Pons (tissue), 1 donor: ENCODE data around the gene LPCAT3.
"Not testable (repeated sequence)": the region's sequence is repeated elsewhere in the genome, so short reads cannot be mapped to it uniquely, and the experiment has no call there.

Source experiments
- DNase-seq: peaks from one replicate; pipeline ENCODE4 v3.0.0-alpha.2; 2016; ENCODE audit warnings: low spot score

Gene LPCAT3, protein sequence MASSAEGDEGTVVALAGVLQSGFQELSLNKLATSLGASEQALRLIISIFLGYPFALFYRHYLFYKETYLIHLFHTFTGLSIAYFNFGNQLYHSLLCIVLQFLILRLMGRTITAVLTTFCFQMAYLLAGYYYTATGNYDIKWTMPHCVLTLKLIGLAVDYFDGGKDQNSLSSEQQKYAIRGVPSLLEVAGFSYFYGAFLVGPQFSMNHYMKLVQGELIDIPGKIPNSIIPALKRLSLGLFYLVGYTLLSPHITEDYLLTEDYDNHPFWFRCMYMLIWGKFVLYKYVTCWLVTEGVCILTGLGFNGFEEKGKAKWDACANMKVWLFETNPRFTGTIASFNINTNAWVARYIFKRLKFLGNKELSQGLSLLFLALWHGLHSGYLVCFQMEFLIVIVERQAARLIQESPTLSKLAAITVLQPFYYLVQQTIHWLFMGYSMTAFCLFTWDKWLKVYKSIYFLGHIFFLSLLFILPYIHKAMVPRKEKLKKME

GRCh38 chr12:7018350-7019042 is at the start of gene LPCAT3:
Gene LPCAT3 (minus strand): TSS chr12:7018476. CDS start chr12:7018424, 52 bp downstream.
- DNase-seq, result peak; percentile 95

- DNase-seq, result no peak
These were observed 48.8 kb upstream of the LPCAT3 start for GRCh38 chr12:7067096-7067495.

DNA sequence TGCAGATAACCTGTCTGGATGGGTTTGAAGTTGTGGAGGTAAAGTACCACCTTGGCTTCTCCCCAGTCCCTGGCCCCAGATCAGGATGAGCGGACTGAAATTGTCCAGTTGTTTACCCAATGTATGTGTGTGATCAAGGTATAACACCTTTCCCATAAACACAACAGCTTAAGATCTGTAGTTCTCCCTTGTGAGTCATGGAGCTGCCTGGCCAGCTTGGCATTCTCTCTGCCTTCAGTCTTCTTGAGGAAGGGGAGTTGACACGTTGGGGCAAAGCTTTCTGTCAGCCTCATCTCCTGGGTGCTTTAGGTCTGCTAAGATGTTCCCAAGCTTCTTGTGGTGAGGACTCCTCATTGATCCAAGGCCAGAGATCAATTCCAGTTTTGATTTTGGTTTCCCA is 48.3 kb upstream of the LPCAT3 start:
- no peak for DNase-seq

GRCh38 chr12:7065073-7065623 is 46.9 kb upstream of the LPCAT3 start:
- no peak for DNase-seq

- no peak for DNase-seq
These were observed 46.2 kb upstream of the LPCAT3 start for GRCh38 chr12:7064516-7064915.

- DNase-seq, result no peak
These were observed 43.3 kb upstream of the LPCAT3 start for GRCh38 chr12:7061596-7061995.

DNA sequence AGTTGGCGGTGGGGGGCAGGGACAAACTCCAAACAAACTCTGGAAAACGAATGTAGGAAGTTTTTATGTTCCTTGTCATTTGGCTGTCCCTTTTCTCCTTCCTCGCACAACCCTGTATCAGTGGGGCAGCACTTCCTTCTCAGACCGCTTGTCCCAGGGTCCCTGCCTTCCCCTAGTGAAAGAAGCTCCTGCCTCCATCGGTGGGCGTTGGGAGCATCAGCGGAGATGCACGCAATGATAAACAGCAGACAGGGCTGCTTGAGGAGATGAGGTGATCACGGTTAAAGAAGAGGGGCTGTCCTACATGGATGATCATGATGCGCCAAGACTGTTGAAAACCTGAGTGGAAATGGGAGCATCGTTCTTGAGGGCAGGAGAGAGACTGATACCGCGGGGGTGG is 42.9 kb upstream of the LPCAT3 start:
- DNase-seq, result no peak

DNA sequence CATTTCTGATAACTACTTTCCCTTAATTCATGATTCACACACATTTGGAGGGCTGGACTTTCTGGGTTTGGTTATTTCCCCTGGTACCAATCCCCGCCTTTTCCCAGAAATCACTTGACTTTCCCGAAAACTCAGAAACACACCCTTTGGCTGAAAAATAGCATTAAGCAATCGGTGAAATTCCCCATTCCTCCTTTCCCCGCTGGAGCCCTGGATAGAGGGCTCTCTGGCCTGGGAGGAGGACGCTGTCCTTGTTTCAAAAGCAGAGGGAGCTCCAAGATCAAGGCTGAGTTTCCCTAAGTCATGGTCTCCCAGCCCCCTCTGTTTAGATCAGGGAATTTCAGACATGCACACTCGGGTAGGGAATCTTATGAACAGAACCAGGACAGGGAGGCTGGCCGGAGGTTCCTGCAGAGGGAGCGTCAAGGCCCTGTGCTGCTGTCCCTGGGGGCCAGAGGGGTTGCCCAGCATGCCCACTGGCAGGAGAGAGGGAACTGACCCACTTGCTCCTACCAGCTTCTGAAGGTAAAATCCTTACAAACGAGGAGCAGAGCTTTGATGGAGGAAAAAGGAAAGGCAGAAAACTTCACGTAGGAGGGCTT is 42.2 kb upstream of the LPCAT3 start, which contains the start of gene C1S:
C1S (plus strand) TSS at position 366 of the 602 bp plus-strand sequence. CDS start 1,195 bp downstream, outside the sequence.
- DNase-seq, result peak; percentile 55

GRCh38 chr12:7059780-7060179 is 41.5 kb upstream of the LPCAT3 start:
- DNase-seq, result no peak

DNA sequence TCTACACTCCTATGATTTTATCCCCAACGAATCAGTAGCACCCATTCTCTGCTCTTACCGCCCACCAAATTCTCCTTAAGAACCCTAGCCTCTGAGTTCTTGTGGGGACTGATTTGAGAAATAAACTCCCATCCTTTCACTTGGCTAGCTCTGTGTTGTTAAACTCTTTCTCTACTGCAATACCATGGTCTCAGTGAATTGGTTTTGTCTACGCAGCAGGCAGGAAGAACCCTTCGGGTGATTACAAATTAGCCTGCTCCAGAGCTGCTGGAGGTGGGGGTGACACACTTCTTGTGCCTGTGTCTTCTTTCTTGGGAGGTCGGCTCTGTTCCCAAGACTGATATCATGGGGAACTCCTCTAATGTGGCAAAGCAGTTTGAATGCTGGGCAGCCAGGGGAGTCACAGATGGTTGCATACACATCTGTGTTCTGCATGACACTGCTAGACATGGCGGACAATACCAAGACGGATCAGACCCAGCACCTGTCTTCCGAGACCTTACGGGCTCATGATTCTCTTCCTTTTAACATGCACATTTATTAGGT is 40.6 kb upstream of the LPCAT3 start:
- DNase-seq, result no peak

DNA sequence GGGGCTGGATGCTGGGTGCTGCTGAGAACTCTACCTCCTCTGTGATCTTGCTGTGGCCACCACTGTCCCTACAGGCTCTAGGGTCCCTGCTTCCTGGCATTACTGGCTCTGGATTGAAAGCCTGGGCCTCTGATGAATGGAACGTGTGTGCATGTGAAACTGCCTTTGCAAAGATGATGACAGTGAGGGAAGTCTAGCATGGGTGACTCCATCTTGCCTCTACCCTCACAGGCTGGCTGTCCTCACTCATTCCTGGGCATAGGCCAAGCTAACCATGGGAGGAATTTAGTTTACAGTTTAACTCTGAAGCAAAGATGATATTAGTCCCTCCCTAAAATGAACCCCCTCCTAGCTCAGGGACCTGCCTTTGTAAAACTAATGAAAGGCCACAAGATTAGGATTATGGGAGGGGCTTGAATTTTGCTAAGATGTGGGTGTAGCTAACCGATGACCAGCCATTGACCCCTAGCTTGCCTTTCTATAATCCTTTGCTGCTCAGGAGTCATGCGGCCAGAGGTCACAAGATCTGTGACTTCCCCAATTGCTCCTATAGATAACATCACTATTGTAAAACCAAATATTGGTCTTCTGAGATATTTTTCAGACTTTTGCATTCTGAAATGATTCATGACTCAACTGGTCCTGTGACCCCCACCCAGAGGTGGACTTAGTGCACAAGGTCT is 40.0 kb upstream of the LPCAT3 start:
- DNase-seq, result no peak

DNA sequence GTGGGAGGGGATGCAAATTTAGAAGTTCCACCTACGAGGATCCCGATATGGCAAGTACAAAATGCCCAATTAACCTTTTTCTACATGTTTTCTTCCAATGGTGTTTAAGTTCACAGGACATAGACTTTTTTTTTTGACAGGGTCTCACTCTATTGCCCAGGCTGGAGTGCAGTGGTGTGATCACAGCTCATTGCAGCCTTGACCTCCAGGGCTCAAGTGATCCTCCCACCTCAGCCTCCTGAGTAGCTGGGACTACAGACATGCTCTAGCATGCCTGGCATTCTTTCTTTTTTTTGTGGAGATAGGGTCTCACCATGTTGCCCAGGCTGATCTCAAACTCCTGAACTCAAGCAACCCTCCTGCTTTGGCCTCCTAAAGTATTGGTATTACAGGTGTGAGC is 37.5 kb upstream of the LPCAT3 start:
- not testable (repeated sequence) for DNase-seq

GRCh38 chr12:7054925-7055324 is 36.6 kb upstream of the LPCAT3 start:
- no peak for DNase-seq

DNA sequence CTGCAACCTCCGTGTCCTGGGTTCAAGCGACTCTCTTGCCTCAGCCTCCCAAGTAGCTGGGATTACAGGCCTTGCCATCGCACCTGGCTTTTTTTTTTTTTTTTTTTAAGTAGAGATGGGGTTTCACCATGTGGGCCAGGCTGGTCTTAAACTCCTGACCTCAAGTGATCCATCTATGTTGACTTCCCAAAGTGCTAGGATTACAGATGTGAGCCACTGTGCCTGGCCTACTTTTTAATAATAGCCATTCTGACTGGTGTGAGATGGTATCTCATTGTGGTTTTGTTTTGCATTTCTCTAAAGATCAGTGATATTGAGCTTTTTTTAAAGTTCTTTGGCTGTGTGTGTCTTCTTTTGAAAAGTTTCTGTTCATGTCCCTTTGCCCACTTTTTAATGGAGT is 31.7 kb upstream of the LPCAT3 start:
- not testable (repeated sequence) for DNase-seq

- DNase-seq, result not testable (repeated sequence)
These were observed 31.2 kb upstream of the LPCAT3 start for GRCh38 chr12:7049445-7049951.

DNA sequence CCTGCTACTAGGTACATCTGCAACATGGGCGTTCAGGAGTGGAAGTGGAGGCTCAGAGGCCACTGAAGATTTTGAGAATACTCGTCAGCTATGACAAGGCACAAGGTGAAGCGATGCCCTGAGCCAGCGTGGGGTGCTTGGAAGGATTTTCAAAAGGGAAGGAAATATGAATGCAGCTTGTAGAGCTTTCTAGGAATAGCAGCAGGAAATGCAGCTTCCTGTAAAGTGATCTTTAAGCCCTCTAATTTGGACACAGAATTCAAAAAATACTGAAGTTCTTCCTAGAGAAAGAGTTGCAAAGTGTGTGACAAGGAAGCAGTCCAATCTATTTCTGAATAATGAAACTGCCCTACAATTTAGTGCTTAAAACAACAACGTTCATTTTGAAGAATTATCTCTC is 29.0 kb upstream of the LPCAT3 start:
- DNase-seq, result no peak

DNA sequence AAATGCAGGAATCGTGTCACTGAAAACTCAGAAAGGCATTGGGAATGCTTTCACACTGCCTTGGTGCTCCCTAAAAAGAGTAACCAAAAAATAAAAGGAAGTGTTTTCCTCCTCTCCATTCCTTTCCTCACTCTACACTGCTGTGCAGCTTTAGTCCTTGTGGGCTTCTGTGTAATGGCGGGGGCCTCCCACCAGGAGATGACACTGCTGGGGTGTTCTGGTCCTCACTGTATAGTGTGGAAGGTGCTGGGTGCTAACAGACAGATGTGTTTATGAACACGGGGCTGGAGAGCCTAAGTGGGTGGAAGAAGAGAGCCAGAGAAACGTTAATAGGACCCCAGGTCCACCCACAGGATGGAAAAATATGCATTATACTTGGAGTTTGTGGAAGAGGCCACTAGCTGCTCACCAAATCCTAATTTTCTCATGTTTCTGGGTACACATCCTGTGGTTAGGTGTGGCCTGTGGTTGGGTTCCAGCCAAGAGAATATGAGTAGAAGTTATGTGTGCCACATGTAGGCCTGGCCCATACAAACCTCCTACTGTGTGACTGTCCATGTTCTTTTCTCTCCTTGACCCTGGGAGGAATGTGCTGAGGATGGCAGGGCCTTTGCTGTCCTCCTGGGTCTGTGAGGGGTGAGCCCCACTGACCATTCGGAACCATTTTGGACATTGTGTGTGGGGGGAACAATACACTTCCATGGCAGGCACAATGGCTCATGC is 28.3 kb upstream of the LPCAT3 start:
- no peak for DNase-seq

- no peak for DNase-seq
These were observed 27.6 kb upstream of the LPCAT3 start for GRCh38 chr12:7045913-7046312.

GRCh38 chr12:7042842-7043241 is 24.6 kb upstream of the LPCAT3 start:
- peak; percentile 41 for DNase-seq

GRCh38 chr12:7039403-7039802 is 21.1 kb upstream of the LPCAT3 start:
- no peak for DNase-seq

DNA sequence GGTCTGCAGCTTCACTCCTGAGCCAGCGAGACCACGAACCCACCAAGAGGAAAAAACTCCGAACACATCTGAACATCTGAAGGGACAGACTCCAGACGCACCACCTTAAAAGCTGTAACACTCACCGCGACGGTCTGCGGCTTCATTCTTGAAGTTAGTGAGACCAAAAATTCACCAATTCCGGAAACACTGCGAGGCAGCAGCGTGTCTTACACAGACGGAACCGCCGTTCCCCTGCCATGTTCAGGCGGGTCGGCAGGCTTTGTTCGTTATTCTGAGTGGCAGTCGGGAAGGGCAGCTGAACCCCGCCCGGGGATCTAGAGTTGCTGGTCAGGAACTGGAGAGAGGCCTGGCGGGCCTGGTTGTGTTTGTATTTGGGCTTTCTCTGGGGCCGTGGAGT is 20.3 kb upstream of the LPCAT3 start:
- DNase-seq, result no peak
